ENCODE results near the gene KRTAP20-3.

- TF ChIP-seq CTCF (IDR thresholded peaks at IDR 0.05), result no peak
- TF ChIP-seq POLR2AphosphoS5 (IDR thresholded peaks at IDR 0.05), result no peak
- no peak for TF ChIP-seq POLR2A (IDR thresholded peaks at IDR 0.05)
- TF ChIP-seq EP300 (IDR thresholded peaks at IDR 0.05), result no peak
Observed at GRCh38 chr21:30674312-30674711, 31.6 kb downstream of the KRTAP20-3 start.
